Transverse colon (tissue), 4 donors: ENCODE measurements around the gene HK1. TPM values are rescaled to one million over a fixed set of nuclear protein-coding genes. Genes with fewer than 3 reads are reported as not detected.

Experiments used
- DNase-seq: peaks from one replicate; pipeline ENCODE4 v3.0.0-alpha.2; 2019
- H3K27ac ChIP-seq, 4 donors: fragments of 200-600 bp; sonication (generic); 2 replicates each; pipeline ENCODE4 v1.5.1; 2016 to 2018; ENCODE audit warnings: inconsistent platforms in 4 of 4
- H3K27me3 ChIP-seq: fragments of 200-600 bp; sonication (generic); 2 replicates; pipeline ENCODE4 v1.5.1; 2017; ENCODE audit warnings: inconsistent platforms
- H3K36me3 ChIP-seq, 4 donors: fragments of 200-600 bp; sonication (generic); 2 replicates each; pipeline ENCODE4 v1.5.1; 2017 to 2019; ENCODE audit warnings: inconsistent platforms in 4 of 4
- H3K4me1 ChIP-seq, 4 donors: fragments of 200-600 bp; sonication (generic); 2 replicates each; pipeline ENCODE4 v1.5.1; 2017 to 2020; ENCODE audit warnings: inconsistent platforms in 4 of 4
- H3K4me3 ChIP-seq, 4 donors: fragments of 200-600 bp; sonication (generic); 1 replicate in 1 of 4; 2 replicates in 3 of 4; pipeline versions ENCODE4 v1.5.1 to v1.6.1; 2017 to 2019; ENCODE audit warnings: inconsistent platforms in 4 of 4
- H3K9me3 ChIP-seq, 2 donors: fragments of 200-600 bp; sonication (generic); 2 replicates each; pipeline ENCODE4 v1.5.1; 2017 to 2019; ENCODE audit warnings: inconsistent platforms in 2 of 2
- EP300 ChIP-seq: sonication (generic); formaldehyde crosslinking; IDR thresholded peaks from one replicate; pipeline ENCODE4 v1.6.1; 2017; ENCODE audit warnings: antibody characterized with exemption, low read depth
- POLR2A ChIP-seq: fragments of 450-650 bp; IDR thresholded peaks from one replicate; pipeline ENCODE4 v1.6.1; 2016; ENCODE audit warnings: antibody characterized with exemption, mild to moderate bottlenecking, moderate library complexity
- POLR2AphosphoS5 ChIP-seq, 3 donors: sonication (generic); formaldehyde crosslinking; IDR thresholded peaks; one replicate each; pipeline ENCODE4 v1.6.1; 2016; ENCODE audit warnings: antibody characterized with exemption in 3 of 3
- WGBS, 2 donors: methylation state at CpG; one replicate each; pipeline ENCODE4 v1.1.5; 2018; ENCODE audit warnings: low coverage in 1 of 2; 5-methylcytosine and 5-hydroxymethylcytosine counted together
- in situ Hi-C, 4 donors: fragments of 200-750 bp; cut with MboI; loops; one replicate each; pipeline versions ENCODE4 v1.15.0 to v1.15.1; 2017; ENCODE audit warnings: low sequenced_read_pairs in 3 of 4, low pct_ligation_motif_present in 1 of 4, low pct_unique_long_range_greater_than_20kb in 1 of 4
- intact Hi-C: fragments of 100-400 bp; cut with DNase I; formaldehyde crosslinking; loops from one replicate; pipeline ENCODE4 v1.15.1; 2023; ENCODE audit warnings: low total_unique reads
- total RNA-seq, 4 donors: library from RNA; depleted of rRNA; stranded (reverse); fragments of >200 nt; gene quantifications; one replicate each; pipeline ENCODE4 v1.1.0, GENCODE V29; 2016
- TF ChIP-seq, protein P1 (sequence below), 5 experiments: fragments of 200-600 bp in 3 of 5; fragments of 450-650 bp in 2 of 5; sonication (generic) in 3 of 5; IDR thresholded peaks; 1 replicate in 2 of 5; 2 replicates in 3 of 5; pipeline ENCODE4 v1.5.1; 2016 to 2017; ENCODE audit warnings: antibody characterized with exemption in 5 of 5, inconsistent platforms in 3 of 5, mild to moderate bottlenecking in 2 of 5, moderate library complexity in 1 of 5

The HK1 gene
- total RNA-seq, 4 donors from 2014 or later, result 27.3 to 69.9 (median 54.0) TPM

DNA sequence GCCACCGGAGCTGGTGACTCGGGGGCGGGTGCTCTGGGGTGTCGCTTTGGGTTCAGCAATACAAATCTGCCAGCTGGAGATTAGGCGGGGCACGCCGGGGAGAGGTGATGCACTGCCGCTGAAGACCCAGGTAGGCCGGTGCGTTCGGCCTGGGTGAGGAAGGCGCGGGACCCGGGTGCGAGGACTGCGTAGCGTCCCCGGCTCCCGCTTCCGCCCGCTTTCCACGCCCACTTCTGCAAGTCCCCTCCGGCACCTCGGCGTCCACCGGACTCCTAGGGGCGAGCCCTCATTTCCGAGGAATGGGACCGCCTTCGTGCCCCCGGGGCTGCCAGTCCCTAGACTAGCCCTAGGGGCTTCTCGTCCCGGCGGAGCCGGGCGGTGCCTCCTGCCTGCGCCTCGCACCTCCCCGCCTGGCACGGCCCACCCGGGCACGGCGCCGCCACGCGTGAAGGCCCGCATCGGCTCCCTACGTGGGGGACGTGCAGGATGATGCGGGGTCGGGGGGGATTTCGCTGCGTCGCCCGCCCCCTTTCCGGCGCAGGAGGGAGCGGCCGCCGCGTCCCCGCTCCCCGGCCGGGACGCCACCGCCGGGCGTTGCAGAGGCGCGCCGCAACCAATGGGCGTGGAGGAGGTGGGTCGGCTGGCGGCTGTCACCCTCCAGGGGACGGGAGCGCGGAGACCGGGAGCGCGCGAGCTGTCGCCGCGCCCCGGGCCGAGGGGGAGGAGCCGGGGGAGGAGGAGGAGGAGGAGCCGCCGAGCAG, 40.0 kb downstream of the HK1 start:
- Histone ChIP-seq H3K36me3 (no peaks in the 10 kb centered on the region), H3K27me3 (no peaks in the 10 kb centered on the region), H3K9me3 (no peaks in the 10 kb centered on the region), H3K4me1 (peaks cover 15 to 42% (median 26%) of the 10 kb centered on the region in 4 donors), H3K27ac (peak overlapping the region; percentile 94 to 97 (median 96)), H3K4me3 (peak overlapping the region; percentile 80 to 84 (median 82))
- 2% methylated on average over 34 of the region's 90 CpGs; no CpG with 5 or more reads in 1 of the 2 donors for WGBS, 2 donors
- in situ Hi-C loops, result loop anchor here in 1 of 4 donors (10.0 kb wide), 1 partner anchor 83 kb away; no protein-coding TSS in a partner anchor
- TF ChIP-seq EP300, result no peak
- TF ChIP-seq POLR2A, result no peak
- peak; percentile 89 to 93 (median 91) for TF ChIP-seq POLR2AphosphoS5 (IDR thresholded peaks at IDR 0.05)
- TF ChIP-seq, protein P1, sequence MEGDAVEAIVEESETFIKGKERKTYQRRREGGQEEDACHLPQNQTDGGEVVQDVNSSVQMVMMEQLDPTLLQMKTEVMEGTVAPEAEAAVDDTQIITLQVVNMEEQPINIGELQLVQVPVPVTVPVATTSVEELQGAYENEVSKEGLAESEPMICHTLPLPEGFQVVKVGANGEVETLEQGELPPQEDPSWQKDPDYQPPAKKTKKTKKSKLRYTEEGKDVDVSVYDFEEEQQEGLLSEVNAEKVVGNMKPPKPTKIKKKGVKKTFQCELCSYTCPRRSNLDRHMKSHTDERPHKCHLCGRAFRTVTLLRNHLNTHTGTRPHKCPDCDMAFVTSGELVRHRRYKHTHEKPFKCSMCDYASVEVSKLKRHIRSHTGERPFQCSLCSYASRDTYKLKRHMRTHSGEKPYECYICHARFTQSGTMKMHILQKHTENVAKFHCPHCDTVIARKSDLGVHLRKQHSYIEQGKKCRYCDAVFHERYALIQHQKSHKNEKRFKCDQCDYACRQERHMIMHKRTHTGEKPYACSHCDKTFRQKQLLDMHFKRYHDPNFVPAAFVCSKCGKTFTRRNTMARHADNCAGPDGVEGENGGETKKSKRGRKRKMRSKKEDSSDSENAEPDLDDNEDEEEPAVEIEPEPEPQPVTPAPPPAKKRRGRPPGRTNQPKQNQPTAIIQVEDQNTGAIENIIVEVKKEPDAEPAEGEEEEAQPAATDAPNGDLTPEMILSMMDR (IDR thresholded peaks at IDR 0.05), result peak in 1 of 5 experiments; percentile 15
- DNase-seq, result peak; percentile 94
- intact Hi-C loops, result loop anchor here (5.0 kb wide), 1 partner anchor 44 kb away; no protein-coding TSS in a partner anchor

DNA sequence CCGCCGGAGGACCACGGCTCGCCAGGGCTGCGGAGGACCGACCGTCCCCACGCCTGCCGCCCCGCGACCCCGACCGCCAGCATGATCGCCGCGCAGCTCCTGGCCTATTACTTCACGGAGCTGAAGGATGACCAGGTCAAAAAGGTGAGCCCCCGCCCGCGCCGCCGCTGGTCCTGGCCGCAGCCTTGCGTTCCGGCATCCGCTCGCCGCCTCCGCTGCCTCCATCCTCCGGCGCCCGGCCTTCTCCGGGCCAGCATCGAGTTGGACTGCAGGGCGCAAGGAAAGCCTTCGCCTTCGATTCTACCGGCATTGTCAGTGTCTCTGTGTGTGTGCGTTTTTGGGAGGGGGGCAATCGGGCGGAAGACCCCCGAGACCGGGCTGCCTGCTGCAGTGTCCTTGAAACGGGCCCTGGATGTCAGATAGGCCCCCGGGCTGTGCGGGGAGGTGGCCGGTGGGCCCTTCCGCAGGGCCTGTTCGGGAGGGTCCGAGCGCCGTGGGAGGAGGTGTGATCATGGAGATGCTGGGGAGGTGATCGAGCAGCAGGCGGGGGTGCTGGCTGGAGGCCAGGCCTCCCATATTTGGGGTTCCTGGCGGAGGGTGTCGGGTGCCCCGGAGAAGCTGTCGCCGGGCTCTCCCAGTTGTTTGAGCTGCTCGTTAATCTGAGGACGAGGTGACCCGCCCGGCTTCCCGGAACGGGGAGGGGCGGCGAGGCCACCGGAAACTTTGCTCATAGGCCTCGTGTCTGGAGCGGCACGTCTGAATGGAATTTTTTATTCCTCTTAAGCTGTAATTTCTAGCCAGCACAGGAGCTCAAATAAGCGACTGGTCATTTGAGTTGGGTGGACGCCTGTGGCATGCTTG, 40.8 kb downstream of the HK1 start:
- peak; percentile 87 for DNase-seq
- in situ Hi-C loops (loop anchor here in 1 of 4 donors (10.0 kb wide), 1 partner anchor 84 kb away; no protein-coding TSS in a partner anchor), intact Hi-C loops (loop anchor here (5.0 kb wide), 1 partner anchor 43 kb away; no protein-coding TSS in a partner anchor)
- Histone ChIP-seq H3K4me3 (peak overlapping the region; percentile 80 to 84 (median 82)), H3K4me1 (peaks cover 15 to 49% (median 31%) of the 10 kb centered on the region in 4 donors), H3K27me3 (no peaks in the 10 kb centered on the region), H3K36me3 (no peaks in the 10 kb centered on the region), H3K27ac (peak overlapping the region; percentile 94 to 97 (median 96)), H3K9me3 (no peaks in the 10 kb centered on the region)
- 0 to 1% methylated on average over 2 to 66 of the region's 73 CpGs for WGBS, 2 donors
- TF ChIP-seq POLR2A (peak; percentile 81), EP300 (peak; percentile 46), POLR2AphosphoS5 (IDR thresholded peaks at IDR 0.05) (peak; percentile 68 to 87 (median 79))
- TF ChIP-seq, protein P1 (IDR thresholded peaks at IDR 0.05), result no peak

DNA sequence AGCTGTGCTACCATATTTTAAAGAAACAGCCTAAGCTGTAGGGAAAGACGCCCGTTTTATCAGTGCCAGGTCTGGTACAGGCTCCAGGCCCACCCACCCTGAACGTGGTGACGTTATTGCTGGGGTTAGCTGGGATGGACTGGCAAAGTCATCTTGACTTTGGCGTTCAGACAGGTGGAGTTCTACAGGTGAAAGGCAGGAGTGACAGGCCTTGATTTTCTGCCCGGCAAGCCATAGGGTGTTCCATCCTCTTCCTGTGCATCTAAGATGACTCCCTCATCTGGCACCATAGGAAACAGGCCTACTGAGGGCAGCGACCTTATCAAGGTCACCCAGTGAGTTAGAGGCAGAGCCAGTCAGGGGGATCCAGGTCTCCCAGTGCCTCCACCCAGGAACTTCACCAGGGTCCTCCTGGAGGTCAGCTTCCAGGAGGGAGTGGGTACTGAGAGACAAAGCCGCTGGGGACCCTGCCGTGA, 41.6 kb downstream of the HK1 start:
- no peaks in the 10 kb centered on the region for H3K27me3 ChIP-seq
- in situ Hi-C loops, result loop anchor here in 1 of 4 donors (10.0 kb wide), 1 partner anchor 85 kb away; no protein-coding TSS in a partner anchor
- intact Hi-C loops, result loop anchor here (5.0 kb wide), 1 partner anchor 42 kb away; no protein-coding TSS in a partner anchor
- peak overlapping the region; percentile 80 to 84 (median 82) for H3K4me3 ChIP-seq
- peak overlapping the region; percentile 94 to 97 (median 96) for H3K27ac ChIP-seq
- 25 to 53% methylated on average over 2 to 9 of the region's 9 CpGs for WGBS, 2 donors
- H3K36me3 ChIP-seq, result no peaks in the 10 kb centered on the region
- no peaks in the 10 kb centered on the region for H3K9me3 ChIP-seq
- DNase-seq, result no peak
- no peak for TF ChIP-seq EP300
- no peak for TF ChIP-seq POLR2AphosphoS5 (IDR thresholded peaks at IDR 0.05)
- no peak for TF ChIP-seq POLR2A
- TF ChIP-seq, protein P1 (IDR thresholded peaks at IDR 0.05), result no peak
- H3K4me1 ChIP-seq, result peaks cover 15 to 56% (median 36%) of the 10 kb centered on the region in 4 donors
